HAP-1 (cell line): ENCODE measurements around the gene PDXP.

Experiments used
- DNase-seq, 2 experiments: peaks; one replicate each; pipeline ENCODE4 v3.0.0-alpha.2; 2016 to 2020; ENCODE audit warnings: low spot score in 2 of 2
- H3K27me3 ChIP-seq: fragments of 250-450 bp; sonication (Bioruptor Pico); 2 replicates; pipeline ENCODE4 v1.5.1; 2020; ENCODE audit warnings: low read depth, mild to moderate bottlenecking, moderate library complexity
- H3K36me3 ChIP-seq: fragments of 250-450 bp; sonication (Bioruptor Pico); replicated peaks from 2 replicates; pipeline ENCODE4 v1.5.1; 2020; ENCODE audit warnings: mild to moderate bottlenecking
- H3K4me1 ChIP-seq: fragments of 250-450 bp; sonication (Bioruptor Pico); 2 replicates; pipeline ENCODE4 v1.5.1; 2020; ENCODE audit warnings: mild to moderate bottlenecking
- H3K4me3 ChIP-seq: fragments of 250-450 bp; sonication (Bioruptor Pico); 2 replicates; pipeline ENCODE4 v1.5.1; 2020; ENCODE audit warnings: mild to moderate bottlenecking, moderate library complexity
- H3K9me3 ChIP-seq: fragments of 250-450 bp; sonication (Bioruptor Pico); 2 replicates; pipeline ENCODE4 v1.5.1; 2020; ENCODE audit warnings: mild to moderate bottlenecking, moderate library complexity
- in situ Hi-C: fragments of 300-500 bp; cut with MboI; formaldehyde crosslinking; loops from 3 replicates; pipeline ENCODE4 v1.14.3; 2020; ENCODE audit warnings: low sequenced_read_pairs, inconsistent platforms, mixed read lengths

PDXP gene

GRCh38 chr22:37623075-37624016 lies 35.2 kb upstream of the PDXP start:
- Histone ChIP-seq H3K9me3 (no peaks in the 10 kb centered on the region), H3K36me3 (peaks cover 51% of the 10 kb centered on the region), H3K27me3 (no peaks in the 10 kb centered on the region), H3K4me1 (no peaks in the 10 kb centered on the region), H3K4me3 (no peak overlapping the region)
- DNase-seq = peak; percentile 31 to 80
- in situ Hi-C loops = no loop called here

- Histone ChIP-seq H3K4me1 (no peaks in the 10 kb centered on the region), H3K4me3 (no peak overlapping the region), H3K9me3 (no peaks in the 10 kb centered on the region), H3K36me3 (peaks cover 48% of the 10 kb centered on the region), H3K27me3 (no peaks in the 10 kb centered on the region)
- no peak for DNase-seq
- in situ Hi-C loops = no loop called here
These were observed 34.5 kb upstream of the PDXP start for GRCh38 chr22:37624017-37624365.

- Histone ChIP-seq H3K36me3 (peaks cover 48% of the 10 kb centered on the region), H3K27me3 (no peaks in the 10 kb centered on the region), H3K4me3 (no peak overlapping the region), H3K9me3 (no peaks in the 10 kb centered on the region), H3K4me1 (no peaks in the 10 kb centered on the region)
- DNase-seq = no peak
- in situ Hi-C loops = no loop called here
These were observed 33.6 kb upstream of the PDXP start for GRCh38 chr22:37624876-37625275.

GRCh38 chr22:37625737-37626136 lies 32.8 kb upstream of the PDXP start:
- Histone ChIP-seq H3K36me3 (peaks cover 39% of the 10 kb centered on the region), H3K9me3 (no peaks in the 10 kb centered on the region), H3K4me1 (no peaks in the 10 kb centered on the region), H3K4me3 (no peak overlapping the region), H3K27me3 (no peaks in the 10 kb centered on the region)
- in situ Hi-C loops = no loop called here
- no peak for DNase-seq

GRCh38 chr22:37626144-37626543 lies 32.4 kb upstream of the PDXP start:
- Histone ChIP-seq H3K4me1 (no peaks in the 10 kb centered on the region), H3K27me3 (no peaks in the 10 kb centered on the region), H3K9me3 (no peaks in the 10 kb centered on the region), H3K36me3 (peaks cover 38% of the 10 kb centered on the region), H3K4me3 (no peak overlapping the region)
- no peak for DNase-seq
- in situ Hi-C loops = no loop called here

- H3K36me3 ChIP-seq = peaks cover 38% of the 10 kb centered on the region
- H3K27me3 ChIP-seq = no peaks in the 10 kb centered on the region
- H3K9me3 ChIP-seq = no peaks in the 10 kb centered on the region
- in situ Hi-C loops = no loop called here
- DNase-seq = no peak
- H3K4me1 ChIP-seq = no peaks in the 10 kb centered on the region
- no peak overlapping the region for H3K4me3 ChIP-seq
These were observed 31.9 kb upstream of the PDXP start for GRCh38 chr22:37626556-37627075.

GRCh38 chr22:37627121-37627520 lies 31.4 kb upstream of the PDXP start:
- H3K27me3 ChIP-seq = no peaks in the 10 kb centered on the region
- no peak for DNase-seq
- H3K9me3 ChIP-seq = no peaks in the 10 kb centered on the region
- in situ Hi-C loops = no loop called here
- H3K36me3 ChIP-seq = peaks cover 39% of the 10 kb centered on the region
- no peak overlapping the region for H3K4me3 ChIP-seq
- no peaks in the 10 kb centered on the region for H3K4me1 ChIP-seq

GRCh38 chr22:37627545-37627944 lies 31.0 kb upstream of the PDXP start:
- in situ Hi-C loops = no loop called here
- no peaks in the 10 kb centered on the region for H3K4me1 ChIP-seq
- peaks cover 41% of the 10 kb centered on the region for H3K36me3 ChIP-seq
- H3K9me3 ChIP-seq = no peaks in the 10 kb centered on the region
- H3K27me3 ChIP-seq = no peaks in the 10 kb centered on the region
- DNase-seq = no peak
- no peak overlapping the region for H3K4me3 ChIP-seq

- Histone ChIP-seq H3K4me3 (no peak overlapping the region), H3K27me3 (no peaks in the 10 kb centered on the region), H3K4me1 (no peaks in the 10 kb centered on the region), H3K9me3 (no peaks in the 10 kb centered on the region), H3K36me3 (peaks cover 34% of the 10 kb centered on the region)
- in situ Hi-C loops = no loop called here
- no peak for DNase-seq
These were observed 29.7 kb upstream of the PDXP start for GRCh38 chr22:37628830-37629229.

GRCh38 chr22:37629928-37630327 lies 28.6 kb upstream of the PDXP start:
- Histone ChIP-seq H3K36me3 (peaks cover 25% of the 10 kb centered on the region), H3K27me3 (no peaks in the 10 kb centered on the region), H3K9me3 (no peaks in the 10 kb centered on the region), H3K4me3 (no peak overlapping the region), H3K4me1 (no peaks in the 10 kb centered on the region)
- in situ Hi-C loops = no loop called here
- DNase-seq = no peak

GRCh38 chr22:37630839-37631435 lies 27.6 kb upstream of the PDXP start:
- Histone ChIP-seq H3K9me3 (no peaks in the 10 kb centered on the region), H3K4me3 (no peak overlapping the region), H3K27me3 (no peaks in the 10 kb centered on the region), H3K4me1 (no peaks in the 10 kb centered on the region), H3K36me3 (peaks cover 15% of the 10 kb centered on the region)
- in situ Hi-C loops = no loop called here
- no peak for DNase-seq

- in situ Hi-C loops = no loop called here
- Histone ChIP-seq H3K36me3 (peaks cover 14% of the 10 kb centered on the region), H3K27me3 (no peaks in the 10 kb centered on the region), H3K9me3 (no peaks in the 10 kb centered on the region), H3K4me1 (no peaks in the 10 kb centered on the region), H3K4me3 (no peak overlapping the region)
- DNase-seq = no peak
These were observed 26.9 kb upstream of the PDXP start for GRCh38 chr22:37631448-37632173.

GRCh38 chr22:37632174-37633088 lies 26.1 kb upstream of the PDXP start:
- no peak for DNase-seq
- H3K4me3 ChIP-seq = no peak overlapping the region
- H3K27me3 ChIP-seq = no peaks in the 10 kb centered on the region
- H3K9me3 ChIP-seq = no peaks in the 10 kb centered on the region
- H3K36me3 ChIP-seq = peaks cover 14% of the 10 kb centered on the region
- no peaks in the 10 kb centered on the region for H3K4me1 ChIP-seq
- in situ Hi-C loops = no loop called here
